22Rv1 (cell line): ENCODE data around the gene C11orf58.

Experiments
- ZFX ChIP-seq: fragments of 450-650 bp; IDR thresholded peaks from 2 replicates; pipeline ENCODE4 v1.6.1; 2017; ENCODE audit warnings: antibody characterized with exemption, borderline replicate concordance
- TF ChIP-seq, protein P1 (sequence below): fragments of 450-650 bp; IDR thresholded peaks from 2 replicates; pipeline ENCODE4 v1.5.1; 2017; ENCODE audit warnings: mild to moderate bottlenecking

DNA sequence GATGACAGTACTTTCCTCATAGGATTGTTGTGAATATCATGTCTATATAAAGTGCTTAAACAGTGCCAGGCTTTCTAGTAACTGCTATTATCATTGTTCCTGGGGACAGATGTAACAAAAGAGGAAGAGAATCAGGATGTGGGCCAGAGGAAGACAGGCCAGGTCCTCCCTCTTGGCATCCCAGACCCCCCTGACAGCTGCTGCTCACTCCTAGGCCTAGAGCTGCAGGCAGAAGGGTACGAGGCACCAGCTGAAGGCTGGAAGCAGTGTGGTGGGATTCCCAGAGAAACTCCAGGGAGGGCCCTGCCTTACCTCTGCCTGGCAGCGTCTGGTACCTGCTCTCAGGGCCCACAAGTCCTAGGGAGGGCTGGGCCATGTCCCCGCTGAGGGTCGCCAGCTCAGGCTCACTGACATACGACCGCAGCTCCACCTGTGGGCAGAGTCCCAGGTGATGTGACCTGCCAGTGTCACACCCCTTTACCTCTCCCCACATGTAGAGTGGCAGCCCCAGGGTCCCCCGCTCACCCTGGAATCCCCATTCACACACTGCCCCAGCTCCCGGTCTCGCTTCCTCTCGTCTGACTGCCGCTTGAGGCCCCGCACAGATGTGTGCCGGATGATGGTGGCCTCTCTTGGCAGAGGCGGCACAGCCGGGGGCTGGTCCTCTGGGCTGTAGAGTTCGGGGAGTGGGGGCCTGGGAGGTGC, 52.2 kb downstream of the C11orf58 start:
- TF ChIP-seq, protein P1, sequence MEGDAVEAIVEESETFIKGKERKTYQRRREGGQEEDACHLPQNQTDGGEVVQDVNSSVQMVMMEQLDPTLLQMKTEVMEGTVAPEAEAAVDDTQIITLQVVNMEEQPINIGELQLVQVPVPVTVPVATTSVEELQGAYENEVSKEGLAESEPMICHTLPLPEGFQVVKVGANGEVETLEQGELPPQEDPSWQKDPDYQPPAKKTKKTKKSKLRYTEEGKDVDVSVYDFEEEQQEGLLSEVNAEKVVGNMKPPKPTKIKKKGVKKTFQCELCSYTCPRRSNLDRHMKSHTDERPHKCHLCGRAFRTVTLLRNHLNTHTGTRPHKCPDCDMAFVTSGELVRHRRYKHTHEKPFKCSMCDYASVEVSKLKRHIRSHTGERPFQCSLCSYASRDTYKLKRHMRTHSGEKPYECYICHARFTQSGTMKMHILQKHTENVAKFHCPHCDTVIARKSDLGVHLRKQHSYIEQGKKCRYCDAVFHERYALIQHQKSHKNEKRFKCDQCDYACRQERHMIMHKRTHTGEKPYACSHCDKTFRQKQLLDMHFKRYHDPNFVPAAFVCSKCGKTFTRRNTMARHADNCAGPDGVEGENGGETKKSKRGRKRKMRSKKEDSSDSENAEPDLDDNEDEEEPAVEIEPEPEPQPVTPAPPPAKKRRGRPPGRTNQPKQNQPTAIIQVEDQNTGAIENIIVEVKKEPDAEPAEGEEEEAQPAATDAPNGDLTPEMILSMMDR: no peak
- no peak for TF ChIP-seq ZFX
